Activated naive CD4-positive, alpha-beta T cell treated with anti-CD3 and anti-CD28 coated beads for 36 hours (primary cell): Measurements from ENCODE around the gene B3GNT2. TPM values are rescaled to one million over a fixed set of nuclear protein-coding genes. Genes with fewer than 3 reads are reported as not detected.
A peak's percentile ranks its signal among the peaks of the same experiment; 100 is the strongest.

Source experiments
- CTCF ChIA-PET: fragments of 350-600 bp; sonication (Branson Sonifier 250); formaldehyde crosslinking; loops from one replicate; lab custom pipeline; 2021; ENCODE audit warnings: antibody characterized with exemption; lab: Charles Lee
- DNase-seq: peaks from one replicate; pipeline ENCODE4 v3.0.0-alpha.2; 2020
- H3K27ac Mint-ChIP-seq: one replicate; pipeline ENCODE4 v1.8.0; 2021; ENCODE audit warnings: mild to moderate bottlenecking, mixed read lengths
- H3K27me3 Mint-ChIP-seq: one replicate; pipeline ENCODE4 v1.8.0; 2021; ENCODE audit warnings: low read depth, mixed read lengths
- H3K36me3 Mint-ChIP-seq: one replicate; pipeline ENCODE4 v1.8.0; 2021; ENCODE audit warnings: low read depth, mixed read lengths
- H3K4me1 Mint-ChIP-seq: one replicate; pipeline ENCODE4 v1.8.0; 2021; ENCODE audit warnings: low read depth, mixed read lengths
- H3K4me3 Mint-ChIP-seq: one replicate; pipeline ENCODE4 v1.8.0; 2021; ENCODE audit warnings: mild to moderate bottlenecking, moderate library complexity, mixed read lengths
- H3K9me3 Mint-ChIP-seq: one replicate; pipeline ENCODE4 v1.8.0; 2021; ENCODE audit warnings: mixed read lengths
- intact Hi-C: fragments of 100-400 bp; cut with micrococcal nuclease; formaldehyde crosslinking; loops from one replicate; pipeline ENCODE4 v1.15.1; 2023
- total RNA-seq, 2 experiments: library from RNA; stranded (reverse); gene quantifications; one replicate each; pipeline ENCODE4 v1.2.3, GENCODE V29; 2021

The B3GNT2 gene
- total RNA-seq, 2 experiments from 2014 or later: 31.2 to 33.0 TPM

- peaks cover 52% of the 10 kb centered on the region for H3K36me3 Mint-ChIP-seq
- no peak for DNase-seq
- no peaks in the 10 kb centered on the region for H3K27me3 Mint-ChIP-seq
- H3K4me1 Mint-ChIP-seq: peaks cover 83% of the 10 kb centered on the region
- no peak overlapping the region for H3K4me3 Mint-ChIP-seq
- CTCF ChIA-PET: interaction anchor here (0.6 to 2.7 kb wide), 2 partner anchors 9 to 316 kb away, joined by 4 to 9 read pairs; no protein-coding TSS in a partner anchor
- peak overlapping the region; percentile 53 for H3K27ac Mint-ChIP-seq
- peaks cover 19% of the 10 kb centered on the region for H3K9me3 Mint-ChIP-seq
- intact Hi-C loops: no loop called here
Measured at GRCh38 chr2:62209427-62209991, 13.6 kb downstream of the B3GNT2 start.

- H3K4me3 Mint-ChIP-seq: no peak overlapping the region
- H3K4me1 Mint-ChIP-seq: peaks cover 90% of the 10 kb centered on the region
- peaks cover 17% of the 10 kb centered on the region for H3K9me3 Mint-ChIP-seq
Measured at GRCh38 chr2:62215306-62216064, 19.6 kb downstream of the B3GNT2 start.

DNA sequence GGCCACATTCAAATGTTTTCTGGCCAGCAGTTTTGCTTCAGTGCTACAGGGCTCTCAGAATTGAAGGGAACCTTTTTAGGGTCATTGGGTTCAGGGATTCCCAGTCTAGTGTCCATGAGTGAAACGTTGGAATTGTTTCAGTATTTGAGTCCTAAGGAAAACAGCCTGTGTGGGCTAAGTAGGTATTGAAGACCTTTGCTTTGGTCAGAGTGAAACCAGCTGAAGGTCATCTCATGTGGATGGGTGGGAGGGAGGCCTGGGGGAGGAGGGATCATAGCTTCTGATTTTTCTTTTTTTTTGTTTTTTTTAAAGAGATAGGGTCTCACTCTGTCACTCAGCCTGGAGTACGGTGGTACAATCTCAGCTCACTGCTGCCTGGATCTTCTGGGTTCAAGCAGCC lies 20.2 kb downstream of the B3GNT2 start:
- Mint-ChIP-seq H3K9me3 (peaks cover 15% of the 10 kb centered on the region), H3K36me3 (peaks cover 43% of the 10 kb centered on the region), H3K4me1 (peaks cover 94% of the 10 kb centered on the region), H3K4me3 (no peak overlapping the region), H3K27me3 (no peaks in the 10 kb centered on the region), H3K27ac (peak overlapping the region; percentile 13)
- CTCF ChIA-PET: interaction anchor here (0.9 to 1.0 kb wide), 2 partner anchors 15 to 68 kb away, joined by 3 read pairs; no protein-coding TSS in a partner anchor
- no peak for DNase-seq
- intact Hi-C loops: loop anchor here (5.0 kb wide), 1 partner anchor 91 kb away; no protein-coding TSS in a partner anchor

More at GRCh38 chr2:62215306-62216064, 19.6 kb downstream of the B3GNT2 start:
- no peaks in the 10 kb centered on the region for H3K27me3 Mint-ChIP-seq
- H3K27ac Mint-ChIP-seq: no peak overlapping the region
- intact Hi-C loops: loop anchor here (5.0 kb wide), 1 partner anchor 92 kb away; no protein-coding TSS in a partner anchor
- DNase-seq: no peak
- CTCF ChIA-PET: interaction anchor here (1.0 kb wide), 1 partner anchor 14 kb away, joined by 3 read pairs; no protein-coding TSS in a partner anchor
- peaks cover 41% of the 10 kb centered on the region for H3K36me3 Mint-ChIP-seq

- no peaks in the 10 kb centered on the region for H3K27me3 Mint-ChIP-seq
- intact Hi-C loops: loop anchor here (5.0 kb wide), 1 partner anchor 91 kb away; no protein-coding TSS in a partner anchor
- peaks cover 95% of the 10 kb centered on the region for H3K4me1 Mint-ChIP-seq
Measured at GRCh38 chr2:62216616-62217015, 20.7 kb downstream of the B3GNT2 start.

DNA sequence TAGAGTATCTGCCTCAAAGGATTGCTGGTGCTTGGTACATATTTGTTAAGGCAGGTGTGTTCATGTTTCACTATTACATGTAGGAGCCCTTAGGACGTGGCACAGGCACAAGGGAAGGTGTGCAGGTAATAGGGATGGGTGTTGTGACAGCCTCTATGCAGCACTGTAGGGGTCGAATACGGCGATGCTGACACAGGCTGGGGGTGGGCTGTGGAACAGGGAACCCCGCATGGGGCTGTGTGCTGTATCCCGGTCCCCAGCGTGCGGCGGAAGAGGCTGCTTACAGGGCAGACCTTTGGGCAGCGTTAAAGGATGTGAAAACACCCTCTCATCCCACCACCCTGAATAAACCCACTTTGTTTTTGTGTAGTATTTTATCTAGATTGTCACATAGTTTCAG lies 21.5 kb downstream of the B3GNT2 start:
- Mint-ChIP-seq H3K4me3 (no peak overlapping the region), H3K27me3 (no peaks in the 10 kb centered on the region), H3K4me1 (peaks cover 95% of the 10 kb centered on the region), H3K27ac (no peak overlapping the region), H3K9me3 (peaks cover 7% of the 10 kb centered on the region), H3K36me3 (peaks cover 44% of the 10 kb centered on the region)
- intact Hi-C loops: loop anchor here (5.0 kb wide), 1 partner anchor 90 kb away; no protein-coding TSS in a partner anchor
- DNase-seq: no peak
- CTCF ChIA-PET: no interaction called here

More at GRCh38 chr2:62216616-62217015, 20.7 kb downstream of the B3GNT2 start:
- H3K27ac Mint-ChIP-seq: no peak overlapping the region
- CTCF ChIA-PET: interaction anchor here (0.9 kb wide), 1 partner anchor 69 kb away, joined by 3 read pairs; no protein-coding TSS in a partner anchor
- H3K4me3 Mint-ChIP-seq: no peak overlapping the region
- peak; percentile 30 for DNase-seq
- peaks cover 14% of the 10 kb centered on the region for H3K9me3 Mint-ChIP-seq
- peaks cover 44% of the 10 kb centered on the region for H3K36me3 Mint-ChIP-seq

DNA sequence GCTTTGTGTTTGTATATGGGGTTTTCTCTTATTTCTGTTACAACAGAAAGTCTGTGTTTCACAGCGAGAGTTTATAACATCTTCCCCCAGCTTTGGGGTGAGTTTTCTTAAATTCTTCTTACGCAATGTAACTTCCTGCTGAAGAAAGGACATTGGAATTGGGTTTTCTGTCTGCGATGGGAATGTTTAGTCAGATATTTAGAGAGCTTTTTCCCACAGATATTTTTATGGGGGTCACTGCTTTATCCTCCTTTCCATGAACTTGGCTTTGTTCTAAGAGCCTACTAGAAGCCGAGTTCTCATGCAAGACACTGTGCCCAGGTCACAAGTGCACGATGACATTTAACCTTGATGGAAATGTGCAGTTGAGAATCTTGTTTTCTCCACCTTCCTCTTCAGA lies 22.1 kb downstream of the B3GNT2 start:
- CTCF ChIA-PET: no interaction called here
- intact Hi-C loops: loop anchor here (2.0 to 5.0 kb wide), 2 partner anchors 17 to 89 kb away; no protein-coding TSS in a partner anchor
- Mint-ChIP-seq H3K36me3 (peaks cover 48% of the 10 kb centered on the region), H3K27me3 (no peaks in the 10 kb centered on the region), H3K4me1 (peaks cover 96% of the 10 kb centered on the region), H3K9me3 (peaks cover 7% of the 10 kb centered on the region), H3K27ac (no peak overlapping the region), H3K4me3 (no peak overlapping the region)
- DNase-seq: no peak

GRCh38 chr2:62219407-62220159 lies 23.7 kb downstream of the B3GNT2 start:
- peak overlapping the region; percentile 71 for H3K27ac Mint-ChIP-seq
- no peak for DNase-seq
- H3K4me3 Mint-ChIP-seq: no peak overlapping the region
- H3K36me3 Mint-ChIP-seq: peaks cover 52% of the 10 kb centered on the region
- H3K27me3 Mint-ChIP-seq: no peaks in the 10 kb centered on the region
- CTCF ChIA-PET: interaction anchor here (0.7 kb wide), 1 partner anchor 192 kb away, joined by 3 read pairs; no protein-coding TSS in a partner anchor
- H3K4me1 Mint-ChIP-seq: peaks cover 88% of the 10 kb centered on the region
- intact Hi-C loops: loop anchor here (2.0 to 5.0 kb wide), 2 partner anchors 19 to 88 kb away; no protein-coding TSS in a partner anchor
- H3K9me3 Mint-ChIP-seq: peaks cover 7% of the 10 kb centered on the region

GRCh38 chr2:62221141-62221540 lies 25.2 kb downstream of the B3GNT2 start:
- H3K4me1 Mint-ChIP-seq: peaks cover 76% of the 10 kb centered on the region
- peaks cover 62% of the 10 kb centered on the region for H3K36me3 Mint-ChIP-seq
- no peak overlapping the region for H3K27ac Mint-ChIP-seq
- intact Hi-C loops: no loop called here
- DNase-seq: no peak
- no peak overlapping the region for H3K4me3 Mint-ChIP-seq
- no peaks in the 10 kb centered on the region for H3K27me3 Mint-ChIP-seq
- CTCF ChIA-PET: no interaction called here
- peaks cover 7% of the 10 kb centered on the region for H3K9me3 Mint-ChIP-seq

- no peak for DNase-seq
- H3K27ac Mint-ChIP-seq: peak overlapping the region; percentile 12
- peaks cover 63% of the 10 kb centered on the region for H3K36me3 Mint-ChIP-seq
- H3K9me3 Mint-ChIP-seq: peaks cover 7% of the 10 kb centered on the region
- CTCF ChIA-PET: no interaction called here
- no peaks in the 10 kb centered on the region for H3K27me3 Mint-ChIP-seq
- H3K4me3 Mint-ChIP-seq: no peak overlapping the region
- intact Hi-C loops: no loop called here
- H3K4me1 Mint-ChIP-seq: peaks cover 69% of the 10 kb centered on the region
Measured at GRCh38 chr2:62222171-62222570, 26.3 kb downstream of the B3GNT2 start.

DNA sequence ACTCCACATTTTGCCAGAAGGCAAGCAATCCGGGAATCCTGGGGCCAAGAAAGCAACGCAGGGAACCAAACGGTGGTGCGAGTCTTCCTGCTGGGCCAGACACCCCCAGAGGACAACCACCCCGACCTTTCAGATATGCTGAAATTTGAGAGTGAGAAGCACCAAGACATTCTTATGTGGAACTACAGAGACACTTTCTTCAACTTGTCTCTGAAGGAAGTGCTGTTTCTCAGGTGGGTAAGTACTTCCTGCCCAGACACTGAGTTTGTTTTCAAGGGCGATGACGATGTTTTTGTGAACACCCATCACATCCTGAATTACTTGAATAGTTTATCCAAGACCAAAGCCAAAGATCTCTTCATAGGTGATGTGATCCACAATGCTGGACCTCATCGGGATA lies 26.8 kb downstream of the B3GNT2 start:
- H3K27me3 Mint-ChIP-seq: no peaks in the 10 kb centered on the region
- CTCF ChIA-PET: no interaction called here
- no peak overlapping the region for H3K4me3 Mint-ChIP-seq
- peaks cover 7% of the 10 kb centered on the region for H3K9me3 Mint-ChIP-seq
- H3K36me3 Mint-ChIP-seq: peaks cover 64% of the 10 kb centered on the region
- H3K4me1 Mint-ChIP-seq: peaks cover 69% of the 10 kb centered on the region
- DNase-seq: no peak
- peak overlapping the region; percentile 56 for H3K27ac Mint-ChIP-seq
- intact Hi-C loops: no loop called here

- Mint-ChIP-seq H3K27me3 (no peaks in the 10 kb centered on the region), H3K4me3 (no peak overlapping the region), H3K36me3 (peaks cover 57% of the 10 kb centered on the region), H3K27ac (no peak overlapping the region), H3K4me1 (peaks cover 47% of the 10 kb centered on the region), H3K9me3 (peaks cover 4% of the 10 kb centered on the region)
- CTCF ChIA-PET: no interaction called here
- DNase-seq: no peak
- intact Hi-C loops: no loop called here
Measured at GRCh38 chr2:62224976-62225375, 29.1 kb downstream of the B3GNT2 start.
